H1 (cell line): ENCODE results near the gene GIMAP7. TPM values are rescaled to one million over a fixed set of nuclear protein-coding genes. Genes with fewer than 3 reads are reported as not detected.
A peak's percentile ranks its signal among the peaks of the same experiment; 100 is the strongest.

Source experiments
- CTCF ChIA-PET: fragments of 300-600 bp; sonication (Branson Sonifier 250); formaldehyde crosslinking; loops from one replicate; lab custom pipeline; 2021; ENCODE audit not compliant: partially characterized antibody; lab: Charles Lee
- POLR2A ChIA-PET: fragments of 300-600 bp; sonication (Branson Sonifier 250); formaldehyde crosslinking; loops from one replicate; lab custom pipeline; 2021; ENCODE audit warnings: inconsistent platforms; ENCODE audit not compliant: partially characterized antibody; lab: Charles Lee
- DNase-seq, 2 experiments: peaks; one replicate each; pipeline versions ENCODE4 v3.0.0 to v3.0.0-alpha.2; 2010 to 2022; ENCODE audit warnings: low spot score in 2 of 2, low read depth in 1 of 2, mixed read lengths in 1 of 2
- FAIRE-seq: peaks from 2 replicates; lab custom pipeline; 2011; peaks lifted over from hg19 to GRCh38; lab: Jason Lieb, UNC
- H2AFZ ChIP-seq: 2 replicates; pipeline ENCODE4 v1.8.1; 2012; ENCODE audit warnings: low read length, inconsistent platforms
- H2AK5ac ChIP-seq: 2 replicates; pipeline ENCODE4 v1.6.1; 2013; ENCODE audit warnings: low read depth, low read length
- H2BK120ac ChIP-seq: replicated peaks from 2 replicates; pipeline ENCODE3; 2013; ENCODE audit warnings: low read depth, low read length, inconsistent platforms
- H2BK12ac ChIP-seq: 2 replicates; pipeline ENCODE4 v1.6.1; 2013; ENCODE audit warnings: low read depth, low read length
- H2BK15ac ChIP-seq: 2 replicates; pipeline ENCODE4 v1.6.1; 2013; ENCODE audit warnings: low read length
- H2BK20ac ChIP-seq: 2 replicates; pipeline ENCODE4 v1.6.1; 2013; ENCODE audit warnings: low read length
- H2BK5ac ChIP-seq: 2 replicates; pipeline ENCODE4 v1.6.1; 2013; ENCODE audit warnings: low read depth, low read length
- H3K14ac ChIP-seq: 2 replicates; pipeline ENCODE4 v1.6.1; 2013; ENCODE audit warnings: inconsistent platforms; ENCODE audit not compliant: insufficient read length
- H3K18ac ChIP-seq: 2 replicates; pipeline ENCODE4 v1.6.1; 2013; ENCODE audit warnings: low read length; ENCODE audit errors: extremely low read depth
- H3K23ac ChIP-seq: 2 replicates; pipeline ENCODE4 v1.6.1; 2013; ENCODE audit warnings: inconsistent platforms; ENCODE audit not compliant: insufficient read length
- H3K23me2 ChIP-seq: 2 replicates; pipeline ENCODE4 v1.6.1; 2013; ENCODE audit warnings: low read depth, low read length
- H3K27ac ChIP-seq: 2 replicates; pipeline ENCODE4 v1.6.1; 2011; ENCODE audit warnings: low read depth, low read length, inconsistent platforms
- H3K27me3 ChIP-seq, 4 experiments: replicated peaks in 1 of 4; 1 replicate in 1 of 4; 2 replicates in 3 of 4; pipeline versions ENCODE4 v1.6.1 to v1.8.1; 2011 to 2013; ENCODE audit warnings: low read length in 3 of 4, mild to moderate bottlenecking in 3 of 4, inconsistent platforms in 2 of 4, mixed read lengths in 2 of 4, moderate library complexity in 1 of 4; ENCODE audit not compliant: control insufficient read depth in 3 of 4, insufficient read depth in 3 of 4; ENCODE audit errors: extremely low read depth in 1 of 4
- H3K36me3 ChIP-seq, 4 experiments: 2 replicates each; pipeline versions ENCODE4 v1.6.1 to v1.8.1; 2011 to 2013; ENCODE audit warnings: mild to moderate bottlenecking in 4 of 4, low read length in 3 of 4, moderate library complexity in 2 of 4, control low read depth in 1 of 4, inconsistent platforms in 1 of 4; ENCODE audit not compliant: insufficient read depth in 4 of 4, control insufficient read depth in 2 of 4
- H3K4ac ChIP-seq: replicated peaks from 2 replicates; pipeline ENCODE3; 2013; ENCODE audit warnings: low read length, low read depth, mixed read lengths, inconsistent platforms; ENCODE audit not compliant: insufficient read length
- H3K4me1 ChIP-seq, 4 experiments: replicated peaks in 1 of 4; 1 replicate in 1 of 4; 2 replicates in 3 of 4; pipeline versions ENCODE4 v1.6.1 to v1.8.1; 2011 to 2013; ENCODE audit warnings: low read length in 3 of 4, inconsistent platforms in 2 of 4, mixed read lengths in 1 of 4; ENCODE audit not compliant: insufficient read depth in 4 of 4, control insufficient read depth in 3 of 4
- H3K4me2 ChIP-seq, 2 experiments: 2 replicates each; pipeline versions ENCODE4 v1.6.1 to v1.8.1; 2011 to 2013; ENCODE audit warnings: low read depth in 2 of 2, low read length in 2 of 2, control low read depth in 1 of 2, inconsistent platforms in 1 of 2, mild to moderate bottlenecking in 1 of 2; ENCODE audit not compliant: insufficient read depth in 1 of 2
- H3K4me3 ChIP-seq, 4 experiments: fragments of 200-600, 300-600 bp in 1 of 4; sonication (generic), shearing (Covaris generic), sonication (Bioruptor Twin) in 1 of 4; 2 replicates each; pipeline versions ENCODE4 v1.5.1 to v1.8.1; 2011 to 2016; ENCODE audit warnings: low read length in 4 of 4, low read depth in 3 of 4, control low read depth in 2 of 4, inconsistent platforms in 2 of 4, mild to moderate bottlenecking in 2 of 4, mixed read lengths in 1 of 4, moderate library complexity in 1 of 4; ENCODE audit not compliant: insufficient read depth in 2 of 4; ENCODE audit errors: extremely low read depth in 1 of 4
- H3K56ac ChIP-seq: replicated peaks from 2 replicates; pipeline ENCODE3; 2013; ENCODE audit warnings: low read depth, mild to moderate bottlenecking, mixed read lengths, low read length, inconsistent platforms; ENCODE audit not compliant: insufficient read length
- H3K79me1 ChIP-seq: 2 replicates; pipeline ENCODE4 v1.6.1; 2013; ENCODE audit warnings: low read depth, low read length, control low read depth
- H3K79me2 ChIP-seq, 2 experiments: 2 replicates each; pipeline versions ENCODE4 v1.6.1 to v1.8.1; 2012 to 2013; ENCODE audit warnings: low read length in 2 of 2, mild to moderate bottlenecking in 2 of 2, inconsistent platforms in 1 of 2; ENCODE audit not compliant: insufficient read depth in 2 of 2, control insufficient read depth in 1 of 2
- H3K9ac ChIP-seq, 4 experiments: replicated peaks in 1 of 4; 1 replicate in 1 of 4; 2 replicates in 3 of 4; pipeline versions ENCODE4 v1.6.1 to v1.8.1; 2011 to 2013; ENCODE audit warnings: low read depth in 3 of 4, low read length in 3 of 4, control low read depth in 2 of 4, mild to moderate bottlenecking in 2 of 4, moderate library complexity in 2 of 4, inconsistent platforms in 1 of 4; ENCODE audit errors: extremely low read depth in 1 of 4
- H3K9me3 ChIP-seq, 2 experiments: 2 replicates each; pipeline versions ENCODE4 v1.6.1 to v1.8.1; 2012 to 2013; ENCODE audit warnings: mild to moderate bottlenecking in 2 of 2, moderate library complexity in 2 of 2, control low read depth in 1 of 2, inconsistent platforms in 1 of 2, low read depth in 1 of 2, low read length in 1 of 2, mixed read lengths in 1 of 2; ENCODE audit not compliant: insufficient read depth in 2 of 2
- H4K20me1 ChIP-seq, 2 experiments: replicated peaks in 1 of 2; 2 replicates each; pipeline versions ENCODE3 to v1.8.1; 2011 to 2013; ENCODE audit warnings: inconsistent platforms in 2 of 2, low read length in 2 of 2, mild to moderate bottlenecking in 1 of 2; ENCODE audit not compliant: insufficient read depth in 2 of 2, control insufficient read depth in 1 of 2
- H4K5ac ChIP-seq: 2 replicates; pipeline ENCODE4 v1.6.1; 2013; ENCODE audit warnings: low read length, low read depth, mixed read lengths, inconsistent platforms; ENCODE audit not compliant: insufficient read length
- H4K8ac ChIP-seq: 2 replicates; pipeline ENCODE4 v1.8.0; 2013; ENCODE audit warnings: mild to moderate bottlenecking, moderate library complexity, low read length, inconsistent platforms; ENCODE audit not compliant: insufficient read depth; ENCODE audit errors: extremely low read depth
- H4K91ac ChIP-seq: replicated peaks from 2 replicates; pipeline ENCODE3; 2013; ENCODE audit warnings: low read length, mixed read lengths, inconsistent platforms; ENCODE audit not compliant: insufficient read length
- CHD1 ChIP-seq: IDR thresholded peaks from 2 replicates; pipeline ENCODE4 v1.6.1; 2012; ENCODE audit warnings: low read depth, low read length, improper control_type of control experiment
- EP300 ChIP-seq, 2 experiments: IDR thresholded peaks; 1 replicate in 1 of 2; 2 replicates in 1 of 2; pipeline ENCODE4 v1.6.1; 2011 to 2012; ENCODE audit warnings: low read depth in 2 of 2, low read length in 2 of 2, mild to moderate bottlenecking in 2 of 2, borderline replicate concordance in 1 of 2, inconsistent platforms in 1 of 2, moderate library complexity in 1 of 2
- HDAC6 ChIP-seq: IDR thresholded peaks from one replicate; pipeline ENCODE4 v1.7.1; 2012; ENCODE audit warnings: low read depth, mild to moderate bottlenecking, inconsistent platforms, low read length, moderate library complexity
- JUN ChIP-seq: IDR thresholded peaks from 2 replicates; pipeline ENCODE4 v1.6.1; 2011; ENCODE audit warnings: low read depth, mild to moderate bottlenecking, improper control_type of control experiment, low read length
- KDM1A ChIP-seq: fragments of 200-600, 300-600 bp; sonication (generic); IDR thresholded peaks from 2 replicates; pipeline ENCODE4 v1.7.1; 2016; ENCODE audit warnings: mild to moderate bottlenecking, low read length, borderline replicate concordance
- PHF8 ChIP-seq: fragments of 200-600 bp; sonication (generic); conservative IDR thresholded peaks from 2 replicates; pipeline ENCODE4 v1.7.1; 2012; ENCODE audit warnings: low read depth, mild to moderate bottlenecking, inconsistent platforms, low read length, moderate library complexity
- WGBS, 2 experiments: shearing (Covaris generic) in 1 of 2; methylation state at CpG; one replicate each; pipeline versions ENCODE4 v1.1.6 to v1.1.7; 2013 to 2015; ENCODE audit warnings: low lambda C conversion rate in 2 of 2, mixed read lengths in 2 of 2, inconsistent platforms in 1 of 2, low coverage in 1 of 2, missing lambda C conversion rate in 1 of 2; ENCODE audit not compliant: insufficient replicate concordance in 2 of 2, insufficient coverage in 1 of 2, insufficient read length in 1 of 2; ENCODE audit errors: extremely low coverage in 1 of 2, missing lambda C conversion rate in 1 of 2; 5-methylcytosine and 5-hydroxymethylcytosine counted together
- polyA plus RNA-seq, 7 experiments: library from polyadenylated mRNA; depleted of rRNA in 3 of 7; stranded (reverse) in 5 of 7; unstranded in 2 of 7; fragments of >200 nt in 5 of 7; fragments of 200-250 nt in 2 of 7; gene quantifications; 1 replicate in 5 of 7; 2 replicates in 1 of 7; 4 replicates in 1 of 7; pipeline versions ENCODE4 v1.2.1 to v1.2.3, GENCODE V29; 2011 to 2013; ENCODE audit warnings: missing spikeins in 2 of 7, mixed read lengths in 2 of 7
- total RNA-seq: library from RNA; stranded (reverse); fragmentation: NEBNext Ultra II Directional; extraction: Animal tissue kit (Norgen Biotek cat#: 25700); gene quantifications from 2 replicates; pipeline ENCODE4 v1.2.1, GENCODE V29; 2021

Gene GIMAP7
- total and polyA plus RNA-seq, 2 of the 8 experiments (the other 6 are each of a cell fraction or from before 2014, with no cell fraction given): not detected

GRCh38 chr7:150566572-150566971 is 51.9 kb downstream of the GIMAP7 start:
- H4K8ac ChIP-seq: no peak overlapping the region
- no peak overlapping the region for H2AFZ ChIP-seq
- ChIA-PET POLR2A (no interaction called here), CTCF (interaction anchor here (0.6 to 1.4 kb wide), 2 partner anchors 107 to 118 kb away, joined by 3 read pairs; no protein-coding TSS in a partner anchor)
- no peak overlapping the region for H4K5ac ChIP-seq
- H3K9me3 ChIP-seq: no peaks in the 10 kb centered on the region
- no peak for FAIRE-seq
- no peaks in the 10 kb centered on the region for H3K23me2 ChIP-seq
- H3K14ac ChIP-seq: no peak overlapping the region
- H2AK5ac ChIP-seq: no peak overlapping the region
- peak overlapping the region; percentile 48; the same call in 1 of the 2 replicates for H2BK5ac ChIP-seq
- no peak overlapping the region for H2BK15ac ChIP-seq
- H3K9ac ChIP-seq: no peak overlapping the region
- H3K36me3 ChIP-seq: no peaks in the 10 kb centered on the region
- no peak overlapping the region for H3K23ac ChIP-seq
- no peak overlapping the region for H2BK12ac ChIP-seq
- DNase-seq: no peak
- H2BK120ac ChIP-seq: no peak overlapping the region
- no peaks in the 10 kb centered on the region for H3K79me2 ChIP-seq
- no peak overlapping the region for H4K91ac ChIP-seq
- H4K20me1 ChIP-seq: no peaks in the 10 kb centered on the region
- peaks cover 2 to 11% (median 7%) of the 10 kb centered on the region in 4 experiments; a peak in 5 of 7 replicates for H3K4me1 ChIP-seq
- no peak overlapping the region; a peak in 1 of 8 replicates for H3K4me3 ChIP-seq
- no peak overlapping the region for H3K18ac ChIP-seq
- no peak overlapping the region for H3K4ac ChIP-seq
- peak overlapping the region in 1 of 2 experiments; percentile 35; a peak in 1 of 4 replicates for H3K4me2 ChIP-seq
- 94% methylated on average over 1 of the region's 1 CpG; no CpG with 5 or more reads in 1 of the 2 experiments for WGBS, 2 experiments
- peak overlapping the region; percentile 23; the same call in 1 of the 2 replicates for H2BK20ac ChIP-seq
- TF ChIP-seq JUN (no peak), PHF8 (no peak), CHD1 (no peak), KDM1A (no peak), HDAC6 (no peak), EP300 (IDR thresholded peaks at IDR 0.05; ENCODE audit: borderline replicate concordance in 1 of 2, low read depth in 2 of 2, low read length in 2 of 2) (no peak)
- H3K56ac ChIP-seq: no peak overlapping the region
- H3K27ac ChIP-seq: no peak overlapping the region
- no peaks in the 10 kb centered on the region for H3K27me3 ChIP-seq
- no peaks in the 10 kb centered on the region for H3K79me1 ChIP-seq
